GM03348 (cell line): ENCODE results near the gene SLC25A11.

Experiments used
- DNase-seq: peaks from one replicate; pipeline ENCODE4 v3.0.0; 2012; ENCODE audit warnings: low spot score

The SLC25A11 gene

GRCh38 chr17:4966844-4967538, 27.1 kb upstream of the SLC25A11 start:
- peak; percentile 98 for DNase-seq

GRCh38 chr17:4965311-4965986, 25.6 kb upstream of the SLC25A11 start:
- no peak for DNase-seq

- no peak for DNase-seq
Measured at GRCh38 chr17:4960279-4960922, 20.6 kb upstream of the SLC25A11 start.

DNA sequence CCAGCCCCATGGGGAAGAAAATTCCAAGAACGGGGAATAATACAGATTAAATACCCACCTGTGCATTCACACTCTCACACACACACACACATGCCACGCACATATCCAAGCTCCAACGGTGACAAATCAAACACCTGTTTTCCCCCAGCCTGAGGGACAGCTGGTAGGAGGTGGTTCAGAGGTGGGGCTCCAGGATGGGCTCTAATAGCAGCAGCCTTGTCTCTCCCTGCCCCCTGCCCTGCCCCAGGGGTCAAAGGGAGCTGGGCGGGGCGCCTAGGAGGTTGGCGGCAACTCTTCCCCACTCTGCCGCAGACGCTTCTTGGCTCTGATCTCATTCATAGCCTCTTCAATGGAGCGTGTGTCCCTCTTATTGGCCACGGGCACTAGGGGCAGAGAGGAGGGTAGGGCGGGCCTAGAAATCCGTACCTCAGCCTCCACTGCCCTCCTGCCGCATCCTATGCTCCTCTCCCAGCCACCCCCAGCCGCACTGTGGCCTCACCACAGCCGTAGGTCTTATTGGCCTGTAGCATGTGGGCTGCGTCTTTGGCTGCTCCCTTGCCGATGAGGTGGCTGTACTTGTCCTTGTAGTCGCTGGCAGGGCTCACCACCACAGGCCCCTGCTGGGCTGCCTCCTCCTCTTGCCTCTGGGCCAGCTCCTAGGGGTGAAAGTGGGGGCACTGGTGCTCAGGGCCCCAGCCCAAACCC, 19.6 kb upstream of the SLC25A11 start:
- no peak for DNase-seq

DNA sequence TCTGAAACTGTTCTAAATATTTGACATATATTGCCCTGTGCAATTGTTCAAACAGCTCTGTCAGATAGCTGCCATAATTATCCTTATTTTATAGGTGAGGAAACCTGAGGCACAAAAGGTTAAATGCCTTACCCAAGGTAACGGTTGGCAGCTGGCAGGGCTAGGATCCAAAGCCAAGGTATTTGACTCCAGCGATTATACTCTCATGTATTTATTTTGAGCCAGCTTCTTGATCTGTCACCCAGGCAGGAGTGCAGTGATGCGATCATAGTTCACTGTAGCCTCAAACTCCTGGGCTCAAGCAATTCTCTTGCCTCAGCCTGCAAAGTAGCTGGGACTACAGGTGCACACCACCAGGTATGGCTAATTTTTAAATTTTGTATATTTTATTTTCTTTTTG, 18.3 kb upstream of the SLC25A11 start:
- no peak for DNase-seq

- no peak for DNase-seq
Measured at GRCh38 chr17:4956493-4957061, 16.7 kb upstream of the SLC25A11 start.

DNA sequence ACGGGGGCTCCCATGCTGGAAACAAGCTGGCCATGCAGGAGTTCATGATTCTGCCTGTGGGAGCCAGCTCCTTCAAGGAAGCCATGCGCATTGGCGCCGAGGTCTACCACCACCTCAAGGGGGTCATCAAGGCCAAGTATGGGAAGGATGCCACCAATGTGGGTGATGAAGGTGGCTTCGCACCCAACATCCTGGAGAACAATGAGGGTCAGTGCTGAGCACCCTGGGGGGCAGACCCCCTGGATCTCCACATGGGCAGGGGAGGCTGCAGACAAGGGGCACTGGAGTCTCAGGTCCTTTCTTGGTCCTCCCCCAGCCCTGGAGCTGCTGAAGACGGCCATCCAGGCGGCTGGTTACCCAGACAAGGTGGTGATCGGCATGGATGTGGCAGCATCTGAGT, 15.2 kb upstream of the SLC25A11 start:
- DNase-seq, result no peak

GRCh38 chr17:4953451-4953961, 13.7 kb upstream of the SLC25A11 start:
- DNase-seq, result peak; percentile 81

DNA sequence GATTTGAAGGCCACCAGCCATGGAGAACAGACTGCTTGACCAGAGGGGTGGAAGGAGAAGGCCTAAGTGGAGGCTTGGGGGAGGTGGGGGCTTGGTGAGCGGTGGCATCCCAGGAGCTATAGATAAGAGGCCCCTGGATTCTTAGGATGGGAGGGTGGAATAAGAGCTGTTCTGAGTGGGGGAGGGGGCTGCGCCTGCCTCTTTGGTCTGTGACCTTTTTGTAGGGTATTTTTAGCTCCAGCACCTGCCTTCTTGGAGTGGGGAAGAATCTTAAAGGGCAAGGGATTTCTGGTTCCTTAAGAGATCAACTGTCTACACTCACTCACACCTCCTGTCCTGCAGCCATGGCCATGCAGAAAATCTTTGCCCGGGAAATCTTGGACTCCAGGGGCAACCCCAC, 11.6 kb upstream of the SLC25A11 start:
- no peak for DNase-seq

- DNase-seq, result no peak
Measured at GRCh38 chr17:4950746-4951204, 10.9 kb upstream of the SLC25A11 start, which contains the start of gene ENO3. TSS of gene ENO3 (plus strand) at chr17:4951119. CDS start at chr17:4951830, 711 bp downstream.

- no peak for DNase-seq
Measured at GRCh38 chr17:4950075-4950745, 10.4 kb upstream of the SLC25A11 start.

DNA sequence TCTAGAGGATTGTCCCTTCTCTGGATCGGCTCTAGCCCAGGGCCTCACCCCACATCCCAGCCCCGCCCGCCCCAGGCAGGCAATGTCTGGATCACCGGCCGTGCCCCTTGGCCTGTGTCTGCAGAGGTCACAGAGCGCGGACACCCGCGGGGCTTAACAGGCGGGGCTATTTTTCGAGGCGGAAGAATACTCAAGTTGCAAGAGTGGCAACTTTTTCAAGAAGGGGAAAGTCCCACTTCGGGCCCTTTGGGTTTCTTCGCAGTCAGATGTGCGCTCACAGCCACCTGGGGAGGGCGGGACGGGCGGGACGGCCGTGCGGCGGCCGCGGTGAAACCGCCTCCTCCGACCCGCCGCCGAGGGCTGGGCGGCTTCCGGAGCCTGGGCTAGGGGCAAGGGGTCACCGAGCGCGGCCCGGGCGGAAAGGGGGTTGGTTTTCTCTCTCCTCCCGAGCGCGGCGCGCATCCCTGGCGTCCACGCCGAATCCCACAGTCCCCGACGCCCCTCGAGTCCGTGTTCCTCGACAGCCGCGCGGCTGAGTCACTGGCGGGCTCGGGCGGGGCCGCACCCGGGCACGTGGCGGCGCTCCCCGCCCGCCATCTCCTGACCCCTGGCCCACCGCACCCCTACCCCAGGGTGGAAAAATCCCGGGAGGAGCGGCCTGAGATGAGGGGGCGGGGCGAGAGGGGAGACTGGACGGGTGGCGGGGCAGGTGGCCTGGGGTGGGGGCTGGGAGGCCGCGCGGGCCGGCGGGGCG, 9.7 kb upstream of the SLC25A11 start:
- DNase-seq, result peak; percentile 84

- peak; percentile 98 for DNase-seq
Measured at GRCh38 chr17:4948931-4949320, 9.1 kb upstream of the SLC25A11 start.

DNA sequence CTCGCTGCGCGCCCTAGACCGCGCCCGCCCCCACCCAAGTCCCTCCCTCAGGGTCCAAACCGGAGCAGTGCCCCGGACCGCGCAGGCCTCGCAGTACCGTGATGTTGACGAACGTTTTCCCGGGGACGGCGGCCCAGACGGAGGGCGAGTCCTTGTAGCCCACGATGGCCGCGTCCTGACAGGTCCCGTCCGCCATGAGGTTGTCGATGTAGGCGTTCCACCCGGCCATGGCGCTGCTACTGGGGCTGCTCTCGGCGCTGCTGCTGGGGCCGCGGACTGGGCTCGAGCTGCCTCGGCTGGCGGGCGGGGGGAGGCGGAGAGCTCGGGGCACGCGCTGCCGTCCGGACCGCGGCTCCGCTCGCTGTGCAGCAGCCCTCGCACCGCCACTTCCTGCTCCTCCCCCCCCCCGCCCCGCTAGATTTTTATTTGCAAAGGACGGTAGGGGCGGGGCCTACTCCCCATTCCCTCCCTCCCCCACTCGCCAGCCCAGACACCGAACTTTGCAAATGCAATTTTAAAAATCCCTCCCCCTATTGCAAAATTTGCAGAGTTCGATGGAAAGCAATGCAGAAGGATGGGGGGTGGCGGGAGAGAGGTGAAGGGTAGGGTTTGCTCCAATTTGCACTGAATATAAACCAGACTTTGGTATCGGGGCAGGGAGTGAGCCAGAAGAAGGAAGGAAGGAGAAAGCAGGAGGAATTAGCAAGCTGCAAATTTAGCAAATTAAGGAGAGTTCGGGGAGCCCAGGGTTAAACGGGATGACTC, 8.5 kb upstream of the SLC25A11 start, which contains the start of gene PFN1:
Gene PFN1 (minus strand): TSS at position 365 of the 765 bp plus-strand sequence. CDS start 136 bp downstream, at position 229.
- DNase-seq, result peak; percentile 94

- peak; percentile 78 for DNase-seq
Measured at GRCh38 chr17:4947411-4948165, 7.7 kb upstream of the SLC25A11 start.

DNA sequence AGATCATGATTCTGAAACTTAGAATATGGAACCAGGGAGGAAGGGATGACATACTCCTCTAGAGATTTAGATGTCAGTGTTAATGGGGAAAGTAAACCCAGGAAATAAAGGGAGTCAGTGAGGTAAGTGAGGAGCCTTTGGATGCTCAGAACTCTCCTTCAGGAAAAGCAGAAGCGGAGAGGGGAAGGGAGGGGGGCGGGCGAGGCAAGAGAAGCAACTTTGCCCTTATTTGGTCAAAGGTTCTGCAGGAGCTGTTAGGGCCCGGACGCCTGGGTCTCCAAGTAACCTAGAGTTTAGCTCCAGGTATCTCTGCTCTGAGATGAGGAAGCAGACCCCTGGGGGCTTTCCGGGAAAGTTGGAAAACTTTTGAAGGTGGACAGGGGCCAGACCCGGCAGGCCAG, 7.2 kb upstream of the SLC25A11 start:
- DNase-seq, result no peak

GRCh38 chr17:4946312-4946976, 6.6 kb upstream of the SLC25A11 start:
- no peak for DNase-seq

- DNase-seq, result no peak
Measured at GRCh38 chr17:4945944-4946280, 6.1 kb upstream of the SLC25A11 start.
